ENCODE measurements around the gene TSPAN31.

- TF ChIP-seq, protein P1, sequence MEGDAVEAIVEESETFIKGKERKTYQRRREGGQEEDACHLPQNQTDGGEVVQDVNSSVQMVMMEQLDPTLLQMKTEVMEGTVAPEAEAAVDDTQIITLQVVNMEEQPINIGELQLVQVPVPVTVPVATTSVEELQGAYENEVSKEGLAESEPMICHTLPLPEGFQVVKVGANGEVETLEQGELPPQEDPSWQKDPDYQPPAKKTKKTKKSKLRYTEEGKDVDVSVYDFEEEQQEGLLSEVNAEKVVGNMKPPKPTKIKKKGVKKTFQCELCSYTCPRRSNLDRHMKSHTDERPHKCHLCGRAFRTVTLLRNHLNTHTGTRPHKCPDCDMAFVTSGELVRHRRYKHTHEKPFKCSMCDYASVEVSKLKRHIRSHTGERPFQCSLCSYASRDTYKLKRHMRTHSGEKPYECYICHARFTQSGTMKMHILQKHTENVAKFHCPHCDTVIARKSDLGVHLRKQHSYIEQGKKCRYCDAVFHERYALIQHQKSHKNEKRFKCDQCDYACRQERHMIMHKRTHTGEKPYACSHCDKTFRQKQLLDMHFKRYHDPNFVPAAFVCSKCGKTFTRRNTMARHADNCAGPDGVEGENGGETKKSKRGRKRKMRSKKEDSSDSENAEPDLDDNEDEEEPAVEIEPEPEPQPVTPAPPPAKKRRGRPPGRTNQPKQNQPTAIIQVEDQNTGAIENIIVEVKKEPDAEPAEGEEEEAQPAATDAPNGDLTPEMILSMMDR (IDR thresholded peaks at IDR 0.05; ENCODE audit: control extremely low read depth in 1 of 3, insufficient read depth in 1 of 3, low read depth in 1 of 3, low read length in 3 of 3), result no peak
- TF ChIP-seq SAP30 (IDR thresholded peaks at IDR 0.05; ENCODE audit: insufficient read depth, insufficient replicate concordance, low read length) (no peak), MAFK (IDR thresholded peaks at IDR 0.05; ENCODE audit: low read depth, low read length) (no peak), CBX8 (IDR thresholded peaks at IDR 0.05; ENCODE audit: borderline replicate concordance, low read depth, low read length) (no peak), TAF7 (optimal IDR thresholded peaks at IDR 0.05; ENCODE audit: borderline replicate concordance, low read depth, low read length) (no peak), POLR2A (IDR thresholded peaks at IDR 0.05; ENCODE audit: control extremely low read depth in 1 of 2, low read depth in 2 of 2, low read length in 2 of 2) (no peak)
These were observed 5.5 kb upstream of the TSPAN31 start for GRCh38 chr12:57739387-57739786.

All from H1 (cell line).